AG08395 (cell line): Measurements from ENCODE around the gene ARHGEF7.

ENCODE experiments used
- DNase-seq: peaks from one replicate; pipeline ENCODE4 v3.0.0; 2012; ENCODE audit warnings: mixed read lengths, low spot score

ARHGEF7 gene

DNA sequence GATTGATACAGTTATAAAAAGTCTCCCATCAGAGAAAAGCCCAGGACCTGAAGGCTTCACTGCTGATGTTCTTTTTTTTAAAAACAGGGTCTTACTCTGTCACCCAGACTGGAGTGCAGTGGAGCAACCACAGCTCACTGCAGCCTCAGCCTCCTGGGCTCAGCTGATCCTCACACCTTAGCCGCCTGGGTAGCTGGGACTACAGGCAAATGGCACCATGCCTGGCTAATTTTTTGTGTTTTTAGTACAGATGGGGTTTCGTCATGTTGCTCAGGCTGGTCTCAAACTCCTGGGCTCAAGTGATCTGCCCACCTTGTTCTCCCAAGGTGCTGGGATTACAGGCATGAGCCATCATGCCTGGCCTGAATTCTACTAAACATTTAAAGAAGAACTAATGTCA, 238.4 kb downstream of the ARHGEF7 start:
- DNase-seq, result no peak

DNA sequence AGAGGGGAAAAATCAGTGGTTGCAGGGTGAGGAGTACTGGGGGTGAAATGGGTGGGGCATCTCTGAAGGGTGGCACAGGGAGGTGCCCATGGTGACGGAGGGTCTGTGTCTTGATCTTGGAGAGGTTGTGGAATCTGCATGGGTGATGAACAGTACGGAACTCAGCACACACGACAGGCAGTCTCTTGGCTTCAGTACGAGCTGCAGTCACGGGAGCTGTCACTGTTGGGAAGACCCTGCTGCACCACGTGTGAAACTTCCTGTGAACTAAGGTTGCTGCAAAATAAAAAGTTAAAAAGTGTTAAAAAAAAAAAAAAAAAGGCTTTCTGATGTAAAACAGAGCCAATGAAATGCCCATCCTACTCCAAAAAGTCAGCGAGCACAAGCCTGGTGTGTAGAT, 239.7 kb downstream of the ARHGEF7 start:
- no peak for DNase-seq
